ENCODE data around the gene NUDT2. TPM values are rescaled to one million over a fixed set of nuclear protein-coding genes. Genes with fewer than 3 reads are reported as not detected.

The NUDT2 gene
- total and polyA plus RNA-seq, 2 of the 4 experiments (the other 2 are of a cell fraction), result 36.6 to 45.0 TPM

GRCh38 chr9:34321451-34321850, 7.9 kb upstream of the NUDT2 start:
- no TSS peak for BruUV-seq (replicated peaks)

More at GRCh38 chr9:34321451-34321850, 7.9 kb upstream of the NUDT2 start:
- H3K56ac ChIP-seq (ENCODE audit: extremely low read depth, insufficient read depth, low read length), result no peak overlapping the region
- DNase-seq, result no peak
- no peak for ATAC-seq (ENCODE audit: low read depth)
- in situ Hi-C loops (cut with MboI; ENCODE audit: low sequenced_read_pairs), result no loop called here
- H3K18ac ChIP-seq (ENCODE audit: low read depth, low read length), result no peak overlapping the region
- no peak overlapping the region for H3K9ac ChIP-seq (ENCODE audit: low read depth, low read length)
- no peak overlapping the region for H4K5ac ChIP-seq (ENCODE audit: low read depth, low read length)
- H4K91ac ChIP-seq (ENCODE audit: insufficient read depth, low read depth, low read length), result no peak overlapping the region
- no peak overlapping the region for H2BK20ac ChIP-seq (ENCODE audit: low read depth, low read length)
- H3K9me3 ChIP-seq (ENCODE audit: control insufficient read depth, insufficient read depth, low read length), result no peaks in the 10 kb centered on the region
- peaks cover 29 to 42% of the 10 kb centered on the region in 2 experiments for H3K79me1 ChIP-seq (ENCODE audit: low read depth in 1 of 2, low read length in 2 of 2)
- no peak overlapping the region for H3K23ac ChIP-seq (ENCODE audit: low read depth, low read length)
- no peak overlapping the region for H3K4ac ChIP-seq (ENCODE audit: low read depth, low read length)
- POLR2A ChIA-PET (ENCODE audit: unreplicated experiment), result no interaction called here
- H4K8ac ChIP-seq (ENCODE audit: low read depth in 2 of 2, low read length in 2 of 2), result no peak overlapping the region
- H3K36me3 ChIP-seq (ENCODE audit: control insufficient read depth, insufficient read depth, low read length), result no peaks in the 10 kb centered on the region
- no peak overlapping the region for H3K4me2 ChIP-seq (ENCODE audit: low read depth, low read length)
- no peaks in the 10 kb centered on the region for H4K20me1 ChIP-seq (ENCODE audit: insufficient read depth, low read length)
- CTCF ChIA-PET, result no interaction called here
- H3K4me1 ChIP-seq (ENCODE audit: control insufficient read depth, insufficient read depth, low read length), result peaks cover 6% of the 10 kb centered on the region
- no peak overlapping the region for H2BK15ac ChIP-seq (ENCODE audit: low read depth, low read length)
- dilution Hi-C loops (cut with HindIII; ENCODE audit: low sequenced_read_pairs, unreplicated experiment), result no loop called here
- H3K9me1 ChIP-seq (ENCODE audit: insufficient read depth, low read length), result peaks cover 7% of the 10 kb centered on the region
- H3K27me3 ChIP-seq (ENCODE audit: control insufficient read depth, insufficient read depth, low read length), result no peaks in the 10 kb centered on the region
- no peak overlapping the region for H2AK5ac ChIP-seq (ENCODE audit: low read depth, low read length)
- no peak overlapping the region for H3K27ac ChIP-seq (ENCODE audit: insufficient read depth, low read length)
- TF ChIP-seq MXI1 (IDR thresholded peaks at IDR 0.05; ENCODE audit: borderline replicate concordance, low read depth, low read length) (no peak), ELK1 (IDR thresholded peaks at IDR 0.05; ENCODE audit: borderline replicate concordance, low read depth, low read length) (no peak), RAD21 (IDR thresholded peaks at IDR 0.05; ENCODE audit: low read length) (no peak)
- intact Hi-C loops (cut with micrococcal nuclease), result loop anchor here (10.0 kb wide), 1 partner anchor 197 kb away; the partner anchor contains the start of gene DCAF12
- WGBS, 2 experiments (ENCODE audit: extremely low coverage in 2 of 2, insufficient read length in 1 of 2), result no CpG with 5 or more reads among the region's 7 CpGs
- no peak overlapping the region for H2AK9ac ChIP-seq (replicated peaks; ENCODE audit: low read depth, low read length, poor library complexity)
- no peak overlapping the region for H2AFZ ChIP-seq (replicated peaks; ENCODE audit: low read length, poor library complexity)
- no peak overlapping the region for H2BK5ac ChIP-seq (ENCODE audit: low read depth, low read length, poor library complexity, severe bottlenecking)
- H3K14ac ChIP-seq (replicated peaks; ENCODE audit: low read depth, low read length), result no peak overlapping the region
- H3K4me3 ChIP-seq (ENCODE audit: insufficient read depth, low read depth, low read length), result no peak overlapping the region
- no peak overlapping the region for H2BK120ac ChIP-seq (ENCODE audit: low read depth, low read length)
